Inferior parietal cortex (tissue), 1 donor: Measurements from ENCODE around the gene CPS1.

Source experiments
- DNase-seq: peaks from one replicate; pipeline ENCODE4 v3.0.0-alpha.2; 2016; ENCODE audit errors: extremely low spot score

Gene CPS1

GRCh38 chr2:210606001-210606400, 49.6 kb downstream of the CPS1 start:
- no peak for DNase-seq

GRCh38 chr2:210611466-210611865, 55.1 kb downstream of the CPS1 start:
- DNase-seq = no peak

- DNase-seq = no peak
Observed at GRCh38 chr2:210616074-210616473, 59.7 kb downstream of the CPS1 start.

- no peak for DNase-seq
Observed at GRCh38 chr2:210617318-210617717, 60.9 kb downstream of the CPS1 start.

- peak; percentile 86 for DNase-seq
Observed at GRCh38 chr2:210617732-210618330, 61.4 kb downstream of the CPS1 start.

- DNase-seq = no peak
Observed at GRCh38 chr2:210620456-210620855, 64.1 kb downstream of the CPS1 start.

GRCh38 chr2:210623506-210623905, 67.1 kb downstream of the CPS1 start:
- DNase-seq = no peak

- DNase-seq = no peak
Observed at GRCh38 chr2:210626849-210627248, 70.5 kb downstream of the CPS1 start.

GRCh38 chr2:210630873-210631560, 74.6 kb downstream of the CPS1 start:
- DNase-seq = peak; percentile 45

- DNase-seq = no peak
Observed at GRCh38 chr2:210633699-210634098, 77.3 kb downstream of the CPS1 start.

GRCh38 chr2:210635257-210635656, 78.9 kb downstream of the CPS1 start:
- DNase-seq = no peak

- no peak for DNase-seq
Observed at GRCh38 chr2:210642333-210642732, 85.9 kb downstream of the CPS1 start.

- no peak for DNase-seq
Observed at GRCh38 chr2:210647151-210647550, 90.8 kb downstream of the CPS1 start.

GRCh38 chr2:210654091-210654490, 97.7 kb downstream of the CPS1 start:
- DNase-seq = no peak

GRCh38 chr2:210655229-210655975, 99.0 kb downstream of the CPS1 start:
- no peak for DNase-seq

- DNase-seq = no peak
Observed at GRCh38 chr2:210657874-210658273, 101.5 kb downstream of the CPS1 start.

GRCh38 chr2:210660751-210661150, 104.4 kb downstream of the CPS1 start:
- no peak for DNase-seq

- DNase-seq = no peak
Observed at GRCh38 chr2:210662560-210662959, 106.2 kb downstream of the CPS1 start.

GRCh38 chr2:210663631-210664089, 107.3 kb downstream of the CPS1 start:
- DNase-seq = peak; percentile 66

GRCh38 chr2:210667711-210668110, 111.3 kb downstream of the CPS1 start:
- DNase-seq = no peak

GRCh38 chr2:210671065-210671464, 114.7 kb downstream of the CPS1 start:
- peak; percentile 23 for DNase-seq

- no peak for DNase-seq
Observed at GRCh38 chr2:210673117-210673516, 116.7 kb downstream of the CPS1 start.

- no peak for DNase-seq
Observed at GRCh38 chr2:210676067-210676466, 119.7 kb downstream of the CPS1 start.
